ENCODE data around the gene WNT6.

WNT6 gene

DNA sequence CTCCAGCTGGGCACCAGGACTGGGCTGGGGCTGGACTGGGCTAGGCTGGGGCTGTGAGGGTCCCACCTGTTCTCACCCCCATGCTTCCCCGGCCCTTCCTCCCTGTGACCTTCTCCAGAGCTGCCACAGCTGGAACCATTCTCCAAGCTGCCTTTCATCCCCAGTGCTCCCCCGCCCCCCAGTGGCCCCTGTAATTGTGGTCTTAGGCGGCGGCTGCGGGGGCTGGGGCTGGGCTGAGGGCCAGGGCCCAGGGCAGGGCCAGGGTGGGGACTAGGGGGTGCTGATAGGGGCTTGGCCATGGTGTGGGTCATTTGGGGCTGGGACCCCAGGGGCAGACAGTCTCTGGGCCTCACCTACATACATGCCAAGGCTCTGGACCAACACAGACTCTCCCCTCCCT lies 18.3 kb downstream of the WNT6 start:
- no peak for DNase-seq (ENCODE audit: low read depth in 2 of 2)

DNA sequence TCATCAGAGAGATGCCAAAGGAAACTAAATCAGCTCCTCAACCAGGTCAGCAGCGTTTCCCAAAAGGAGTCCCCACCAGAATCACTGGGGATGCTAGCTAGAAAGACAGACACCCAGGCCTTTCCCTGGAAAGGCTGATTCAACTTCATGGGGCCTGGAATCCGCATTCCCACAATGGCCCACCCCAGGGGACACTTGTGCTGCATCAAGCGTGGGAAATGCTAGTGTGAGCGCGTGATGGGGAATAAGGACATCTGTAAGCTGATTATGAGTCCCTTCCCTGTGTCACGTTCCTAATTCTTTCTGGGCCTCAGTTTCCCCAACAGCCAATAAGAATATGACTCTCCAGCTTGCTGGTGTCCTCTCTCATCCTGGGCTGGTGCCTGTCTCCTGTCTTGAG lies 18.9 kb downstream of the WNT6 start:
- no peak for DNase-seq (ENCODE audit: low read depth in 2 of 2)

DNA sequence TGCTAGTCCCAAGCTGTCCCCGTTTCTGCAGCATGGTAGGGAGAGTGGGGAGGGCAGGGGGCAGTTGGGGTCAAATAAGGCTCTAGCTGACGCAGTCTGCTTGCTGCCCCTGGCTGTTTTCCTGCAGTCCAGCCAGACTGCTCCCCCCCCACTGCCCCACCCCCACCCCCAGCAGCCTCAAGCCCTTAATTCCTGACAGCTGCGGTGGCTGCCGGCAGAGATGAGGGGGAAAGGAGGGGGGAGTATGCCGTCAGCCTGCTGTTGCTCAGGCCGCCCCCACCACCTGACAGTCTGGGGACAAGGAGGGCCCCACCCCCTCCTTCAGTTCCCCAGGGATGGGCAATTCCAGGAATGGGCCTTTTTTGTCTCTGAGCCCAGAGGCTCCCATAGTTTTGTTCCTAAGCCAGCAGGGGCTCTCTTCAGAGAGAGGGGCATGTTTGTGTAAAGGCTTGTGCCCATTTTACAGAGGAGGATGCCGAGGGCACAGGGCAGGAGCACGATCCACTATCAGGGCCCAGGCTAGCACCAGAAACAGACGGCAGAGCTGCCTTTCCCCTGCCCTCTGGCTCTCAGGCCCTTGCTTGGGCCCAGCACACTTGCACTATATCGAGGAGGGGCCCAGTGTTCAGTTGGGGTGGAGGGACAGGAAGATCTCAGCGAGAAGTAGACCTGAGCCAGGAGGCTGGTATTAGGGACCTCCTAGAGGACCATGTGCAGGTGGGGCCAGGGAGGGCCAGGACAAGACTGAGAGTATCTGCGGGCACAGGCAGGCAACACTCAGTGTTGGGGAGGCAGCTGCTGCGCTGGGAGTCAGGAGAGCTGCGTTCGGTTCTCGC lies 19.5 kb downstream of the WNT6 start:
- no peak for DNase-seq (ENCODE audit: low read depth in 2 of 2)

DNA sequence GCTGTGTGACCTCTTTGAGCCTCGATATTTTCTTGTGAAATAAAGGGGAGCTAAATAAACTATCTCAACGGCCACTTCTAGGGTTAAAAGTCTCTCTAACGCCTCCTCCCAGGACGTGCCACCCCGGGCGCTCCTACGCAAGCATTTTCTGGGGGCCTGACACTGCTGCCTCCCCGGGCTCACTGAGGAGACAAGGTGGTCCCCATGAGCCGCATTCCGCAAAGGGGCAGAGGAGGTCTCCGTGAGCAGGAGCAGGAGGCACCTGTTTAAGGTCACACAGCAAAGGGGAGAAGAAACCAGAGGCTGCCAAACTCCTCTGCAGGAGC lies 20.1 kb downstream of the WNT6 start:
- no peak for DNase-seq (ENCODE audit: low read depth in 2 of 2)

DNA sequence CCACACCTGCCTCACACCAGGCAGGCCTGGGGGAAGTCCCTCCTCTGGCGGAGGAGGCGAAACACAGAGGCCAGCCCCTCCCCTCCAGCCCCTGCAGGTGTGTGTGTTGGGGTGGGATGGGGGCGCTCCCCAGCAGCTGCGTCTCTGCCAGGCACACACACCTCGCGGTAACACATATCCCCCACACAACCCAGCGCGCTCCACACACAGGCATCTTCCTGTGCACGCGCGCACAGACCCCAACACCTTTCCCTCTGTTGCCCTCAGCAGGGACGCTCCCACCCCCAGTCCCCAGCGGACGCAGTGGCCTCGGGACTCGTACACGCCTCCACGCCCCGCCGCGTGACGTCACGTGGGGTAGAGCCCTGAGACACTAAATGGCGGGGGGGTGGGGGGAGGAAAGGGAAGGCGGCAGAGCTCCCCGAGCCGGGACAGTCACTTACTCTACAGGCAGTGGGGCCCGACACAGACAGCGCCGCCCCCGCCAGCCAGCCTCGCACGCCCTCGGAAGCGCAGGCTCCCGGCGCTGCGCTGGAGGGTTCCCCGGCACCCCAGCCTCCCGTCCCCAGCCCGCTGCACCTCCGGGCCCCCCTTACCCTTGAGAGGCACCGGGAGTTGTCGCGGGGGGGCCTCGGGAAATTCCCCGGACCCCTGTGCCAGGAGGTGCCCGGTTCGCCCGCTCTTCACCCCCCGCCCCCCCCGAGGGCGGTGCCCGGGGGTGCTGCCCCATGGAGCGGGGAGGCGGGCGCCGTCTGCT lies 20.7 kb downstream of the WNT6 start, which contains the start of gene WNT10A:
WNT10A (plus strand) TSS at position 751 of the 757 bp plus-strand sequence. CDS start 144 bp downstream, outside the sequence.
- peak in 1 of 2 donors; percentile 65 for DNase-seq (ENCODE audit: low read depth in 2 of 2)

DNA sequence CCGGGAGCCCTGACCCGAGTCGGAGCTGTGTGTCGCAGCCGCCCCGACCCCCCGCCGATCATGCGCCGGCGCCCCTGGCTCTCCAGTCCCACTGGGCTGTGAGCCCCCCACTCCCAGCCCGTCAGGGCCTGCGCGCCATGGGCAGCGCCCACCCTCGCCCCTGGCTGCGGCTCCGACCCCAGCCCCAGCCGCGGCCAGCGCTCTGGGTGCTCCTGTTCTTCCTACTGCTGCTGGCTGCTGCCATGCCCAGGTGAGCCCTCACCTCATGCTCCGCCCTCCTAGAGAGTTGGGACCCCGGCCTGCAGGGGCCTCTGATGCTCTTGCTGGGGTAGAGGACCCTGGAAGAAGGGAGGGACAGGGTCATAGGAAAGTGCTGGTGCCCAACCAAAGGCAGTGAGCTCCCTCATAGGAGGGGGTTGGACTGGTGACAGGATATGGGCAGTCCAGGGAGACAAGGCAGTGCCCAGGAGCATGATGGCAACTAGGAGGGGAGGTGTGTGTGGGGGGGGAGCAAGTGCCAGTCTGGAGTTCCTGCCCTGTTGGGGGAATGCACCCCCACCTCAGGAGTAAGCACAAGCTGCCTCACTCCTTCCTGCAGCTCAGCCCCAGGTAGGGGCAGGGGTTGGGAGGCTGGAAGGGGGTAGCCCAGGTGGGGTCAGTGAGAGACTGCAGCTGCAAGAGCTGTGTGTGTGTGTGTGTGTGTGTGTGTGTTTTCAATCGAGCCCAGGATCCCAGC lies 21.4 kb downstream of the WNT6 start:
- DNase-seq (ENCODE audit: low read depth in 2 of 2), result no peak

GRCh38 chr2:218881744-218882460 lies 22.3 kb downstream of the WNT6 start:
- no peak for DNase-seq (ENCODE audit: low read depth in 2 of 2)

- no peak for DNase-seq (ENCODE audit: low read depth in 2 of 2)
Measured at GRCh38 chr2:218882461-218882816, 22.8 kb downstream of the WNT6 start.

DNA sequence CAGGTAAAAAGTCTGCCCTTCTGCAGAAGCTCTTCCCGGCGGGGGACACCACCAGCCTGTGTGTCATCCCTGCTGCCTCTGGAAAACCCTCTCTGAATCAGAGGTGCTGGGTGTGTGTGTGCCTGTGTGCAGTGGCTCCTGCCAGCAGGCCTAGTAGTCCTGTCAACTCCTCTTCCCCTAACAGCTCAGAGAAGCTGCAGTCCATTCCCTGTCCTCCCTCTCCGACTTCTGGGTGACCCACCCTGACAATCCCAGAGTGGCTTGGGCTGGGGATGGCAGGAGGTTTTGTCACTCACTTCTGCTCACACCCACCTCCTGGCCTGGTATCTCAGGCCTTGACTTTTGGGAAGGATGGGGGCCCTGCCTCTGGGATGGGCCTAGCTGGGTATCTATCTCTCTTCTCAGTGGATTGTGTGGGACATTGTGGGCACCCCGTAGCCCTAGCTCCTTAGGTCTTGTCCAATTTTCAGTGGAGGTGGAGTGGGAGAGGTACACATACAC lies 23.3 kb downstream of the WNT6 start:
- DNase-seq (ENCODE audit: low read depth in 2 of 2), result no peak

DNA sequence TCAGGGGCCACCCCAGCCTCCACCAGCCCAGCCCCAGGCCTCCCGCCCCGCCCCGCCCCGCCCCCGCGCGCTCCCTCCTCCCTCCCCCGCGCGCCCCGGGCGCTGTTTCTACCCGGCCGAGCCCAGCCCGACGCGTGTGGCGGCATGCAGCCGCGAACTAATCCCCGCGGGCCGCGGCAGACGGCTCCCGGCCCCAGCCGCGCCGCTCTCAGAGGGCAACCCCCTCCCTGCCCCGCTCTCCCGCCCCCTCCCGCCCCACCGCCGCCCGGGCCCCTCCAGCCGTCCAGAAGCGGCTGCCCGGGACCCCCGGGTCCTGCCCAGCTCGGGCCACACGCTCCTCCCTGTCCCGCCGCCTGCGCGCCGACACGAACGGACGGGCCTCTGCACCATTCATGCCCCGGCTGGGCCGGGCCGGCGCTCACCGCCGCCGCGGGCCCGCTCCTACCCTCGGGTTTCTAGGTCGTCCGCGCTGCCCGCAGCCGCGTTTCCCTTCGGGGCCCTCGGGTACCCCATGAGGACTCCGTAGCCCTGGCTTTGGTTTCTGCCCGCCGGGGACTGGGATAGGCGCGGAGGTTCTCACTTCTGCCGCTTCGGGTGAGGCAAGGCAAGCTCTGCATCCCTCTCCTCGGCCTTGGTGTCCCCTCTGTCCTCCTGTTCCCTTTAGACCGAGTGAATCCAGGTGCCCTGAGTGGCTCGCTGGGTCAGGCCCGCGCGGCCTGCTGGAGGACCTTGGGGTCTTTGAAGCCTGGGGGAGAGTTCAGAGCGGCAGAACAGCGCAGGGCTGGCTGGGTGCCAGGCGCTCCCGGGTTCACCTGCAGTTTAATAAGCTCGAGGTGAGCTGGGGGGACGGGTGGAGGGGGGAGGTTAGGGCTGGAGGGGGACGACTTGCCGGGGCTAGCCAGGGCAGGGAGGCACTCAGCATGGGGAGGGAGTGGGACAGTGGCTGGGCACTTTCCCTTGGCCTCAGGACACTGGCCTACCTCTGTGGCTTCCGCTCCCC lies 24.2 kb downstream of the WNT6 start:
- DNase-seq (ENCODE audit: low read depth in 2 of 2), result no peak

GRCh38 chr2:218884519-218884918 lies 24.9 kb downstream of the WNT6 start:
- DNase-seq (ENCODE audit: low read depth in 2 of 2), result no peak

DNA sequence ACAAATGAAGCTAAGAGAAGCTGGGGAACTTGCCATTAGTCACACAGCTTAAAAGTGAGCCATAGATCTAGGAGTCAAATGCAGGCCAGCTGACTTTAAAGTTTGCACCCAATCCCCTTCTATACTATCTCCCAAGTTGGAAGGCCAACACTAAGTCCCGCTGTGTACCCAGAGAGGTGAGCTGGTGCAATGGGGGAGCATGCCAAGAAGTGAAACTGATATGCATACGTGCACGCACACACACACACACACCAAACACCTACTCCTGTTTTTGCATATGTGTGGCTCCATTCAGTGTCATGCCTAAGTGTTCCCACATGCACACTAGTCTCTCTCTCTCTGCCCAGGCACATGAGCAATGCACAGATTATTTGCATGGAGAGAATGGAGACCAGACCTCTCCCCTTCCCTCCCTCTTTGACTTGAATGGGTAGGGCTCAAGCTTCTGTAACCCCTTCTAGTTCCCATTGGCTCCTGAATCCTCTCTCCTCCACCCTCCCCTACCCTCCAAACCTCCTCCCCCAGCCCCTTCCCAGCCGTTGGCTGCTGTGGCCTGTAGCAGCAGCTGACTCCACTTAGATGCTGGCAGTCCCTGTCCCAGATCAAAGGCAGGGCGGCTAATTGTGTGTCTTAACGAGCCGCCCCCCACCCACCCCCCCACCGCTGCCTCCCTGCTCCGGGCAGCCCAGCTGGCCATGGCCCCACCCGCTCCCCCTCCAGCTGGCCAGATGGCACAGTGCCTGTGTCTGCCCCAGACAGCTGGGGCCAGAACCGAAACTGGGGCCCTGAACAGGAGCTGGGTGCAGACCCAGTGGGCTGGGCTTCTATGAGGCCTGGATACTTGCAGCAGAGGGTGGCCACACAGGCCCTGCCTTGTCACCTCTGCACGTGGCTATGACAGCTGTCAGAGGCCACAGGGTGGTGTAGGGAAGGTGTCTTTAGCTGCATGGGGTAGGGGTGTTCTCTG lies 26.7 kb downstream of the WNT6 start:
- DNase-seq (ENCODE audit: low read depth in 2 of 2), result no peak

GRCh38 chr2:218887079-218887478 lies 27.5 kb downstream of the WNT6 start:
- no peak for DNase-seq (ENCODE audit: low read depth in 2 of 2)

DNA sequence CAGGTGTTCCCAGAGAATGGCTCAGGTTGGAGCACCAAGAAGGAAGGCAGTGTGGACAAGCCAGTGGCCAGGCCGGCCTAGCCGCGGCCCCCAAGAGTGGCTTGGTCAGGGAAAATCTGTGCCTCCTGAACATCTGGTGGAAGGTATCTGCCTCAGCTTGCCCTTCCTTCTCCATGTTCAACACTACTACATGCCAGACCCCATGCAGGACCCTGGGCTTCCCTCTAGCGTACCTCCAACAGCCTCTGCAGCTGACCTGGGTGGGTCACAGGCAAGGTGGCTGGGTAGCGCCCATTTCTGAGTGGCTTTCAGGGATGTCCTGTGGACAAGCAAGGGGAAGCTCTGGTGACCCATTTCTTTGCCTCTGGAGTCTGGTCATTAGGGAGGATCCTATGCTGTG lies 28.7 kb downstream of the WNT6 start:
- no peak for DNase-seq (ENCODE audit: low read depth in 2 of 2)

DNA sequence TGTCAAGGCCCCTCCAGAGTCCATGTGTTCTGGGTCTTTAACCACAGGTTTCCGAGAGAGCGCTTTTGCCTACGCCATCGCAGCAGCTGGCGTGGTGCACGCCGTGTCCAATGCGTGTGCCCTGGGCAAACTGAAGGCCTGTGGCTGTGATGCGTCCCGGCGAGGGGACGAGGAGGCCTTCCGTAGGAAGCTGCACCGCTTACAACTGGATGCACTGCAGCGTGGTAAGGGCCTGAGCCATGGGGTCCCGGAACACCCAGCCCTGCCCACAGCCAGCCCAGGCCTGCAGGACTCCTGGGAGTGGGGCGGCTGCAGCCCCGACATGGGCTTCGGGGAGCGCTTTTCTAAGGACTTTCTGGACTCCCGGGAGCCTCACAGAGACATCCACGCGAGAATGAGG lies 30.3 kb downstream of the WNT6 start:
- DNase-seq (ENCODE audit: low read depth in 2 of 2), result no peak

GRCh38 chr2:218890369-218890768 lies 30.8 kb downstream of the WNT6 start:
- DNase-seq (ENCODE audit: low read depth in 2 of 2), result no peak

- DNase-seq (ENCODE audit: low read depth in 2 of 2), result no peak
Measured at GRCh38 chr2:218891275-218892135, 31.9 kb downstream of the WNT6 start.

DNA sequence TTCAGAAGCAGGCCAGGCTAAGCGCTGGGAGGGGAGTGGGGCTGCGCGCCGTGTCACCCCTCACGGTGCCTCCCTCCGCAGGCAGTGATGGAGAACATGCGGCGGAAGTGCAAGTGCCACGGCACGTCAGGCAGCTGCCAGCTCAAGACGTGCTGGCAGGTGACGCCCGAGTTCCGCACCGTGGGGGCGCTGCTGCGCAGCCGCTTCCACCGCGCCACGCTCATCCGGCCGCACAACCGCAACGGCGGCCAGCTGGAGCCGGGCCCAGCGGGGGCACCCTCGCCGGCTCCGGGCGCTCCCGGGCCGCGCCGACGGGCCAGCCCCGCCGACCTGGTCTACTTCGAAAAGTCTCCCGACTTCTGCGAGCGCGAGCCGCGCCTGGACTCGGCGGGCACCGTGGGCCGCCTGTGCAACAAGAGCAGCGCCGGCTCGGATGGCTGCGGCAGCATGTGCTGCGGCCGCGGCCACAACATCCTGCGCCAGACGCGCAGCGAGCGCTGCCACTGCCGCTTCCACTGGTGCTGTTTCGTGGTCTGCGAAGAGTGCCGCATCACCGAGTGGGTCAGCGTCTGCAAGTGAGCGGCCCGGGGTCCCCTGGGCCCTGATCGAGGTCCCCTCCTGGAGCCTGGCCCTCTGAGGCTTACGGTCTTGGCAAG lies 33.2 kb downstream of the WNT6 start:
- peak; percentile 72 to 78 for DNase-seq (ENCODE audit: low read depth in 2 of 2)

Data from stimulated activated CD4-positive, alpha-beta T cell treated with anti-CD3 and anti-CD28 coated beads, Interleukin-15, amount 100 ng/mL, for 48 hours (primary cell).